ENCODE data around the gene MIB2.
"Not testable (repeated sequence)": the region's sequence is repeated elsewhere in the genome, so short reads cannot be mapped to it uniquely, and the experiment has no call there.

MIB2 gene

GRCh38 chr1:1631782-1632420 is 16.6 kb downstream of the MIB2 start, which contains the start of gene MMP23B:
Gene MMP23B, plus strand, starts transcription at chr1:1632173. Its CDS starts 46 bp downstream, at chr1:1632219.
- H3K4me3 ChIP-seq (ENCODE audit: control insufficient read depth, low read depth, low read length): no peak within 1 kb of the TSS
- no peak for DNase-seq (ENCODE audit: low read depth)
- no peak for TF ChIP-seq CTCF (conservative IDR thresholded peaks at IDR 0.05; ENCODE audit: control insufficient read depth, insufficient read depth, low read depth, low read length)

- DNase-seq (ENCODE audit: low read depth); H3K4me3 ChIP-seq (ENCODE audit: control insufficient read depth, low read depth, low read length): not testable (repeated sequence)
These were observed 18.1 kb downstream of the MIB2 start for GRCh38 chr1:1633409-1633808.

DNA sequence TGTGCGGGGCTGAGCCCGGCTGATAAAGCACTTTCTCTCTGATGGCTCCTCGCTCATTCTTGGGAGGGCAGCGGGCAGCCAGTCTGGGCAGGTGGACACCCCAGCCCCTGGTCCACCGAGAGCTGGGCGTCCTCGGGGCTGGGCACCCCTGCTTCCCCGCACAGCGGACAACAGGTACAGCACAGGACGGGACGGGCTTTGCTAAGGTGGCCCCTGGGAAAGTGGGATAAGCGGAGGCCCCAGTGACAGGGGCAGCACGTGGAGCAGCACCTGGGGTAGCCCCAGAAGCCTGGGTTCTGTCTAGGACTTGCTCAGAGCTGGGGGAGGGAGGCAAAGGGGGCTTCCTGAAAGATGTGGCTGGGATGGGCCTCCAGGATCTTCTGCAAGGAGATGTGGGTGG is 19.3 kb downstream of the MIB2 start:
- DNase-seq (ENCODE audit: low read depth); H3K4me3 ChIP-seq (ENCODE audit: control insufficient read depth, low read depth, low read length): not testable (repeated sequence)

DNA sequence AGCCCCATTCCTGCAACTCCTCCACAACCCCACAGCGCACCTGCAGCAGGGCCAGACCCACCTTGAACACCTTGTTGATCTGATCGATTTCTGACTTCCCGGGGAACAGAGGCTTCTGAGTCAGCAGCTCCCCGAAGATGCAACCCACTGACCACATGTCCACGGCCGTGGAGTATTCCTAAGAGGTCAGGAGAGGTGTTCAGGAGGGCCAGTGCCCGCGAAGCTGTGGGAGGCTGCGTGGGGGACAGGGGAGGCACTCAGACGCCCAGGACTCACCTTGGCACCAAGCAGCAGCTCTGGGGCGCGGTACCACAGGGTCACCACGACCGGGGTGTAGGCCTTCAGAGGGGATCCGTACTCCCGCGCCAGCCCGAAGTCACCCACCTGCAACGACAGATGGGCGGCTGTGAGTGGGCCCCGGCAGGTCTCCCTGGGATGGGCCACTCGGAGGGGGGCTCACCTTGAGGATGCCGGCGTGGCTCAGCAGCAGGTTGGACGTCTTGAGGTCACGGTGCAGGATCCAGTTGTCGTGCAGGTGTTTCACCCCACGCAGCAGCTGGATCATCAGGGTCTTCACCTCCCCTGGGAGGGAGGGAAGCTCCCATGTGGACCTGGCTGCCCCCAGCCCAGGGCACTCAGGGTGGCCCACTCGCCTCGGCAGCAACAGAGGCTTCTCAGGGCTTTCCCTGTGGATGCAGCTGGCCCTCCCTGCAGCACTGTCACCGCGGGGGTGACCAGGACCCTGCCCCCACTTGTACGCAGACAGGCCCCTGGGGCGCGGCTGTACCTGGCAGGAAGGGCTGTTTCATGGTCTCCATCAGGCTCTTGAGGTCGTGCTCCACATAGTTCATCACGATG is 21.6 kb downstream of the MIB2 start:
- not testable (repeated sequence) for DNase-seq (ENCODE audit: low read depth); H3K4me3 ChIP-seq (ENCODE audit: control insufficient read depth, low read depth, low read length)

DNA sequence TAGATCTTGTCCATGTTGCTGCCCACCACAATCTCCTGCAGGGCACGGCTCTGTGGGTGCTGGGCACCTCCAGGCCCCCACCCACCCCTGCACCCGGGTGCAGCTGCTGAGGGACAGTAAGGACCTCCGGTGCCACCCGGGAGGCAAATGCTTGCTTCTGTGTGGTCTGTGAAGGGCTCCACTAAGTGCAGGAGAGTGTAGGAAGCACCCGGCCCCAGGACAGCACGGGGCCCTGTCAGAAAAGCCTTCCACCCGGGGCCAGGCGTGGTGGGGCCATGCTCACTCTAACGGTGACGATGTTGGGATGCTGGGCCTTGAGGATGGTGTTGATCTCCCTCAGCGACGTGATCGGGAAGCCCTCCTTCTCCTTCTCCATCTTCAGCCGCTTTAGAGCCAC is 22.2 kb downstream of the MIB2 start:
- not testable (repeated sequence) for DNase-seq (ENCODE audit: low read depth); H3K4me3 ChIP-seq (ENCODE audit: control insufficient read depth, low read depth, low read length)

DNA sequence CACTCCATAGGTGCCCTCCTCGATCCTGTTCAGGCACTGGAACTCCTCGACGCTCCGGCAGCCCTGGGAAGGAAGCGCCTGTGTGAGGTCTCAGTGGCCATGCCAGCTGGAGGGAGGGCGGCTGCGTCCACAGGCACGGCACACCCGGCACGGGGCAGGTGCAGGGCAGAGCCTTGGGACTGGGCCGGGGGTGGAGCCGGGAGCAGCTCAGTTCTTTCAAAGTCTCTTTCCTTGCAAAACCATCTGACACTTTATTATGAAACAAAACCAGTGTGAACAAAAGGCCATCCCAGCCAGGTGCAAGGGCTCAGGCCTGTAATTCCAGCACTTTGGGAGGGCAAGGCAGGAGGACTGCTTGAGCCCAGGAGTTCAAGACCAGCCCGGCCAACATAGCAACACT is 23.2 kb downstream of the MIB2 start:
- not testable (repeated sequence) for DNase-seq (ENCODE audit: low read depth); H3K4me3 ChIP-seq (ENCODE audit: control insufficient read depth, low read depth, low read length)

DNA sequence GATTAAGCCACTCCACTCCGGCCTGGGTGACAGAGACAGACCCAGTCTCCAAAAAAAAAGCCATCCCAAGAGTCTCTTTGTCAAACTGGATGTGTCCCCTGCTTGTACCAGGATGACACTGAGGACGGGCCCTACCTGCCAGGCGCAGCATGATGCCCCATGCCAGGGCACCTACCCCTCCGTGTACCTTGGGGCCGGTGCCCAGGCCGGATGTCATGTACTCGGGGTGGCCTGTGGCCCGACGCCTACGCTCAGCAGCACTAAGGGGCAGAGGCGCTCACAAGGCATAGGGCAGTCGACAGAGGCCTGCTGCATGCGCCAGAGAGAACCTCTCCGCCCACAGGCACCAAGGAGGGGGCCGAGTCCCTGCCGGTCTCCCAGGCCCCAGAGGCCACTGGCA is 24.1 kb downstream of the MIB2 start:
- not testable (repeated sequence) for H3K4me3 ChIP-seq (ENCODE audit: control insufficient read depth, low read depth, low read length); DNase-seq (ENCODE audit: low read depth)

GRCh38 chr1:1640081-1640480 is 24.8 kb downstream of the MIB2 start:
- H3K4me3 ChIP-seq (ENCODE audit: control insufficient read depth, low read depth, low read length); DNase-seq (ENCODE audit: low read depth): not testable (repeated sequence)

GRCh38 chr1:1640711-1641461 is 25.6 kb downstream of the MIB2 start:
- not testable (repeated sequence) for DNase-seq (ENCODE audit: low read depth); H3K4me3 ChIP-seq (ENCODE audit: control insufficient read depth, low read depth, low read length)

DNA sequence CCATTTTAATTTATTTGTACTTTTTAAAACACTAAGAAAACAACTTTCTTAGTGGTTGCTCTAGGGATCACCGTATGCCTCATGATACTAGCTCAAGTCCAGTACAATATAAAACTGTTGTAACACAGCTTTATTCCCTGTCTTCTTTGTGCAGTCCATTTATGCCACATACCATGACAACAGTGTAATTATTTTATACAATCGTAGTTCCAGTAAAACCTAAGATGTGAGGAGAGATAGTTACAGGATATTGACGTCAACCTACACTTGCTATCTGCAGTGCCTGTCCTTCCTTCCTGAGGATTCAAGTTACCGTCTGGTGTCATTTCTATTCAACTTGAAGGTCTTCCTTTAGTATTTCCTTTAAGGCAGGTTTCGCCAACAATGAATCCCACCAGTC is 31.0 kb downstream of the MIB2 start:
- H3K4me3 ChIP-seq (ENCODE audit: control insufficient read depth, low read depth, low read length); DNase-seq (ENCODE audit: low read depth): not testable (repeated sequence)

DNA sequence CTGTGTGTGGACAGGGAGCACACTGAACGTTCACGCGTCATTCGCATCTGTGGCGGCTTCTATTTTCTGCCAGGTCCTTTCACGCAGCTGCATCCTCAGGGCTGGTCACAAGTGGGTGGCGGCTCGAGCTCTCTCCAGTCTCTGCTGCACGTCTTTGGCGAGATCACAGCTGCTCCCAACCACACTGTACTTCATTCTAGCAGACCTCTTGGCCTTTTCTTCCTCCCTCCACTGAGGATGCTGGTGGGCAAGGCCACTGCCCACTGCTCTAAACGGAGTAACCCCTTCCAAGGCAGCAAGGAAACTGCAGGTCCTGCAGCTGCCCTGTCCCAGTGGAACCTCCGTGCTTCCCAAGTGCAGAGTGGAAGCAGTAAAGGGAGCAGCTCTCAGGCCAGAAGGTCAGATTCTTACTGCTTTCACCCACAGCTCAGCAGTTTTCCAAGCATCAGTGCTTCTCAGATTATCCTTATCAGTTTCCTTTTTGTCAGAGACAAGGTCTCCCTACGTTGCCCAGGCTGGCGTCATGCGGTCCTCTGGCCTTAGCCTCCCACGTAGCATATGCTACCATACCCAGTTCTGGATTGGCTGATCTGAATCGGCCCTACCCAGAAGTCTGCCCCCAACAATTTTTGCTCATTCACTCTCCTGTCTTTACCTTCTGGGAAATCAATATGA is 32.4 kb downstream of the MIB2 start:
- DNase-seq (ENCODE audit: low read depth); H3K4me3 ChIP-seq (ENCODE audit: control insufficient read depth, low read depth, low read length): not testable (repeated sequence)

GRCh38 chr1:1648265-1648664 is 33.0 kb downstream of the MIB2 start:
- DNase-seq (ENCODE audit: low read depth); H3K4me3 ChIP-seq (ENCODE audit: control insufficient read depth, low read depth, low read length): not testable (repeated sequence)

DNA sequence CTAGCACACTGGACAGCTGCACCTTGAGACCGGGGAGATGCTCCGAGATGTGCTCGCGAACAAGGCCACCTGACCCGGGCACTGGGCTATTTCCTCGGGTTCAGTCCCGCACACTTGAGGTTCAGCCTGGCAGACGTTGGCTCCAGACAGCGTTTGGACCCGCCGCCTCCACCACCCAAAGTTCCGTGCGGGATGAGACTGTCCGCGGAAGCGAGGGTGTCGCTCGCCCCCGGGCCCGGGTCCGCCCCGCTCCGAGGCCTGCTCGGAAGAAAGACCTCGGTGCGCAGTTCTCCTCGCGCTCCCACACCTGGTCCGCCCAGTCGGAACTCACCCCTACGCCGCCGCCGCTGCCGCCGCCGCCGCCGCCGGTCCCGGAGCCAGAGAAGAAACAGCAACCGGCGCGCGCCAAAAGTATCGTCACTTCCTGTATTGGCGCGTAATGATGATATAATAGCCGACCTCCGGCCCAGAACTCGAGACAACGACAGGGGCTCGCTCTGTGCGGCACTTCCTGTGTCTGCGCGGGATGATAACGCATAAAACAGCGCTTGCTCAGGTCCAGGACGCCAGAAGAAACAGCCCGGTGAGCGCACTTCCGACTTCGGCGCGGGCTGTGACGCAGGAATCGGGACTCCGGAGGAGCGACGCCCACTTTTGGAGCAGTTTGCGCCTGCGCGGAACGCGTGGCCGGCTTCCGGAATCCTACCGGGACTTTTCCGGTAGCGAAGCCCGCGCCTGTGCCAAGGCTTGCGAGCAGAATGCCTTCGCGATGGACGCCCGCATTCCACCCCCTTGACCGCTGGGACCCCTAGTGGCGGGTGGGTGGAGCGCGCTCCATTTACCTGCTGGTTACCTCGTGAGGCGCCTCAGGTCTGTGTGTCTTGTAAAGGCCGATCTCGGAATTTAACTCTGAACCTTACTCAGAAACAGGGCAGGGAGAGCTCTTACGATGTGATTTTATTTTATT is 43.6 kb downstream of the MIB2 start, which contains the start of gene CDK11B:
Gene CDK11B, minus strand, starts transcription at position 422 of the 967 bp plus-strand sequence. CDS start 1,519 bp downstream, outside the sequence.
- DNase-seq (ENCODE audit: low read depth): peak; percentile 97
- H3K4me3 ChIP-seq (ENCODE audit: control insufficient read depth, low read depth, low read length): peak within 1 kb of the TSS; percentile 62

- DNase-seq (ENCODE audit: low read depth): peak; percentile 49
- peak overlapping the region; percentile 9 for H3K4me3 ChIP-seq (ENCODE audit: control insufficient read depth, low read depth, low read length)
These were observed 47.1 kb downstream of the MIB2 start for GRCh38 chr1:1662392-1662791.

DNA sequence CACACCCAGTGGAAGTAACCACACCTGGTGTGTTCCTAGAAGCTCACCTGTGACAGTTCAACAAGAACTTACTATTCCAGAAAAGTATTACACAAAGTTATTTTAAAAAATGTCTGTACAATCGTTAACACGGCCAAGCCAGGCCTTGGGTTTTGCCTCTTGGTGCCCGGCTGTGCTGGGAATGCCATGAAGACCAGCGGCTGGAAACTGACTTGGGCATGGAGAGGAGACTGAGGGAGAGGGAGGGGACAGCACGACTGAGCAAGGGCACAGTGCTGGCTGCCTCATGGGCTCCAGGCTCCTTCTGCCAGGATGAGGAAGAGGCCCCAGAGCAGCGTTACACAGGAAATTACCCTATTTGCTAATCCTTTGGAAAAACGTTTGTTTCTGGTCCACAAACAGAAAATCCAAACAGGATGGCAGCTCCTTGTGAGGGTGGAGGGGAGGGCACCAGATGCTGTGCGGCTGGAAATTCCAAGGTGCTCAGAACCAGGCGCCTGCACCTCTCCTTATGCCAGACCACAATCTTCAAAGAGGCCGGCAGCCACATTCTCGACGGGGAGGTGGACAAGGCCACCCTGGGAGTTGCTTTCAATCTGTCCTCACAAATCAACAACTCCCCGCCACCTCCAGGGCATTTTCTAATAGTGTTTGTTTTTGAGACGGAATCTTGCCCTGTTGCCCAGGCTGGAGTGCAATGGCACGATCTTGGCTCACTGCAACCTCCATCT is 47.7 kb downstream of the MIB2 start:
- peak overlapping the region; percentile 9 for H3K4me3 ChIP-seq (ENCODE audit: control insufficient read depth, low read depth, low read length)

More for the DNA sequence above, 47.7 kb downstream of the MIB2 start:
- DNase-seq (ENCODE audit: low read depth): peak; percentile 24
